Neural crest cell (in vitro differentiated cells): ENCODE results near the gene KHNYN. TPM values are rescaled to one million over a fixed set of nuclear protein-coding genes. Genes with fewer than 3 reads are reported as not detected.

ENCODE experiments used
- DNase-seq: peaks from one replicate; pipeline ENCODE4 v3.0.0; 2021; ENCODE audit warnings: low read depth, mixed read lengths, low spot score
- H3K27ac Mint-ChIP-seq: one replicate; pipeline ENCODE4 v1.8.0; 2021; ENCODE audit warnings: mild to moderate bottlenecking, mixed read lengths; ENCODE audit not compliant: unreplicated experiment
- H3K27me3 Mint-ChIP-seq: 2 replicates; pipeline ENCODE4 v1.8.0; 2021; ENCODE audit warnings: low read depth, mild to moderate bottlenecking, mixed read lengths
- H3K36me3 Mint-ChIP-seq: 2 replicates; pipeline ENCODE4 v1.8.0; 2021; ENCODE audit warnings: low read depth, mild to moderate bottlenecking, mixed read lengths
- H3K4me1 Mint-ChIP-seq: 2 replicates; pipeline ENCODE4 v1.8.0; 2021; ENCODE audit warnings: mixed read lengths
- H3K4me3 Mint-ChIP-seq: one replicate; pipeline ENCODE4 v1.8.0; 2021; ENCODE audit warnings: mild to moderate bottlenecking, mixed read lengths
- H3K9me3 Mint-ChIP-seq: 2 replicates; pipeline ENCODE4 v1.8.0; 2021; ENCODE audit warnings: mixed read lengths
- CTCF ChIP-seq: fragments of 200-600 bp; sonication (generic); conservative IDR thresholded peaks from 2 replicates; pipeline ENCODE4 v1.5.0; 2021; ENCODE audit warnings: antibody characterized with exemption, mild to moderate bottlenecking
- total RNA-seq: library from RNA; stranded (reverse); gene quantifications from 2 replicates; pipeline ENCODE4 v1.2.1, GENCODE V29; 2021

The KHNYN gene
- total RNA-seq, 1 donor from 2014 or later, result 49.3 TPM

GRCh38 chr14:24427537-24428508 lies 1.9 kb upstream of the KHNYN start:
- H3K27ac Mint-ChIP-seq, result no peak overlapping the region
- H3K27me3 Mint-ChIP-seq, result peaks cover 7% of the 10 kb centered on the region
- H3K4me1 Mint-ChIP-seq, result peaks cover 18% of the 10 kb centered on the region
- H3K36me3 Mint-ChIP-seq, result peaks cover under 1% of the 10 kb centered on the region
- DNase-seq, result no peak
- TF ChIP-seq CTCF, result no peak
- H3K9me3 Mint-ChIP-seq, result no peaks in the 10 kb centered on the region
- no peak overlapping the region for H3K4me3 Mint-ChIP-seq

- Mint-ChIP-seq H3K4me3 (peak overlapping the region; percentile 79), H3K36me3 (peaks cover 3% of the 10 kb centered on the region), H3K9me3 (no peaks in the 10 kb centered on the region), H3K27ac (no peak overlapping the region), H3K4me1 (peaks cover 18% of the 10 kb centered on the region), H3K27me3 (peaks cover 7% of the 10 kb centered on the region)
- TF ChIP-seq CTCF, result no peak
- no peak for DNase-seq
Measured at GRCh38 chr14:24428628-24429394, 943 bp upstream of the KHNYN start.

- peak overlapping the region; percentile 90 for H3K4me3 Mint-ChIP-seq
- peaks cover 18% of the 10 kb centered on the region for H3K4me1 Mint-ChIP-seq
- peaks cover 5% of the 10 kb centered on the region for H3K27me3 Mint-ChIP-seq
- DNase-seq, result peak; percentile 49
- TF ChIP-seq CTCF, result no peak
- no peak overlapping the region for H3K27ac Mint-ChIP-seq
- H3K9me3 Mint-ChIP-seq, result no peaks in the 10 kb centered on the region
- peaks cover 3% of the 10 kb centered on the region for H3K36me3 Mint-ChIP-seq
Measured at GRCh38 chr14:24430143-24430681, 458 bp downstream of the KHNYN start.

GRCh38 chr14:24430682-24431568 lies 1.2 kb downstream of the KHNYN start:
- Mint-ChIP-seq H3K36me3 (peaks cover 3% of the 10 kb centered on the region), H3K27ac (no peak overlapping the region), H3K9me3 (no peaks in the 10 kb centered on the region), H3K4me1 (peaks cover 23% of the 10 kb centered on the region), H3K4me3 (peak overlapping the region; percentile 90), H3K27me3 (peaks cover 4% of the 10 kb centered on the region)
- TF ChIP-seq CTCF, result no peak
- DNase-seq, result no peak
